OCI-M2 (cell line): Measurements from ENCODE around the gene MOB3C.

Experiments
- DNase-seq: peaks from one replicate; lab custom pipeline; 2025; ENCODE audit not compliant: unreplicated experiment; lab: John Stamatoyannopoulos, UW

MOB3C gene

DNA sequence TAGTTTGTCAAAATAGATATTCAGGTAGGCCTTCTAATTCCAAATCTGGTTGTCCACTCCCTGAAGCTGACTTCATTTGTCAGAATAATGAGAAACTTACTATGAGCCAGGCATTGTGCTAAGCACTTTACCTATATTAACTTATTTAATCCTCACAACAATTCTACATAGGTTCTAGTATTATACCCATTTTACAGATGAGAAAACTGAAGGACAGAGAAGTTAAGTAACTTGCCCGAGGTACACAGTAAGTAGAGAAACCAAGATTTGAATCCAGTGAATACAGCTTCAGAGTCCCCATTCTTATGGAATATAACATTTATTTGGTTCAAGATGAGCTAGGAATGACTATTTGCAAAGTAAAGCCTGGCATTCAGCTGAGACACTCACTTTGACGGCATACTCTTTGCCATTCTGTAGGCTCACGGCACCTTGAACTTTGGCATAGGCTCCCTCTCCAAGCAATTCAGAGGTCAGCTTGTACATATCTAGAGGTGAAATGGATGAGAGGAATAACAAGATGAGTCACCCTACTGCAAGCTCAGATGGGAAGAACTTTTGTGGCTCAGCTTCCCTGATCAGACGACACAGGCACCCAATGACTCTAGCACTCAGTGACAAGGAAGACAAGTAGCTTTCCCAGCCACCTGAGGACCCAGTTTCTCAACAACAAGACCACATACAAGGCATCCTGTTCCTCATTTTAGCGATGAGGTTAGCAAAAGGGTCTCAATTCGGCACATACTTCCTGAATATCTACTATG, 36.3 kb downstream of the MOB3C start:
- DNase-seq: no peak

DNA sequence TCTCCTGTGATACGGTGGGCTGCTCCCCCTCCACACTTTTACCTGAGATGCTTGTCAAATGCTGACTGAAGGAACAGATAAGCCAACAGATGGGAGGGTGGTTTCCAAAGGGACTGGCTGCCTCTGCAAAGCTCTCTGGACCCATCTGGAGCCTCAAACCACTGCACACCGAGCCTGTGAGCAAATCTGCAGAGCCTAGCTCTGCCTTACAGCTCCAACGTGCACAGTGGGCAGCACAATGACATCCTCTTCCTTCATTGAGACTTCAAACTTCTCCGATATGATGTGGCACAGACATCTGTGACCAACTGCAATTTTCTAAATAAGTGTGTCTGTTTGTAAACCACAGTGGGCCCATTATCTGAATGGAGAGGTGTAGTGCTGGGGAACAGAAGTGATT, 38.9 kb downstream of the MOB3C start:
- DNase-seq: no peak

DNA sequence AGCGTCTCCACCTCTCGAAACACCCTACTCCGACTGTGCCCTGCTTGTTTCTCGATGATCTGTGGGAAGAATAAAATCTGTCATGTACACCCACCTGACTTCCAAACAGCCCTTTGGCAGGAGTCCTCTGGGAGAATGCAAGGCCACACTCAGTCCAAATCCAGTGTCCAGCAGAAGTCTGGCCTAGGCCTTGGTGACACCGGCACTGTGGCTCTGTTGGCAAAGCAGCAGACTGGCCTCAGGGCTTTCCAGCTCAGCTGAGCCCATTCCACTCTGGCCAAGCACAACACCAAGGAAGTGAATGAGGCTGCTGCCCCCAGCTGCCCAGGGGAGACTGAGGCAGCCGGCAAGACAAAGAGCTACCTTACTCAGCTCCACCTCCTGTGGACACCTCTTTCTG, 40.0 kb downstream of the MOB3C start:
- no peak for DNase-seq

DNA sequence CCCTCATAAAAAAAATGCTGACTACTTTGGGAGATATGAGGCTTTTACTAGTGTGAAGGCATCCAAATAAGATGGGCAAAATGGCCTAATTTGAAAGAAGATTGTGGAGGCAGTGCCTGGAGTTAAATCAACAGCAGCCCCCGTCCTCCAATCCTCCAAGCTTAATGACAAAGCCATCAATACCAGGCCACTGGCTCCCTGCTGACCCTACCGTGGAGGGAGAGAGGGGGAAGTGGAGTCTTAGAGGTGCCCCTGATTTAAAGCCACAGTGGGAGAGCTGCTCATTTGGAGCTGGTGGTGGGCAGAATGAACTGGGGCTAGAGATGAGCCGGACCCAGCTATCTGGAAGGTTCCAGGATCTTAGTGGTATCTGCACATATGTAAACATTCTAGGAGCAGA, 40.8 kb downstream of the MOB3C start:
- DNase-seq: no peak

DNA sequence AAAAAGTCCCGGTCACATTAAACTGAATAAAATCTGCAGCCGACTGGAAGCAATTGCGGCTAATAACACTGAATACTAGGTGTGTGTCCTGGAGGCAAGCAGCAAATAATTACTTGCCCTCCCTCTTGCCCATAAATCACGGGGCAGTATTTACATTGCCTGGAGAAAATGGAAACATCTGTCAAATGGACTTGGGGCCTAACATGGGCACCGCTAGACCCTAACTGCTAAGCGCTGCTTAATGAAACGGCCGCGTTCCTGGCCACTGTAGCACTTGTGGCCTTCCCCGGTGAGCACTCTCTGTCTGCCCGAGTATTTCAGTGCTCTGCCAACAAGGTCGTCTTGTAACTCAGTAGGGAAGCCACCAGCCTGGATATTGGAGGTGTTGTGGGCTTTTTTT, 41.3 kb downstream of the MOB3C start:
- no peak for DNase-seq

DNA sequence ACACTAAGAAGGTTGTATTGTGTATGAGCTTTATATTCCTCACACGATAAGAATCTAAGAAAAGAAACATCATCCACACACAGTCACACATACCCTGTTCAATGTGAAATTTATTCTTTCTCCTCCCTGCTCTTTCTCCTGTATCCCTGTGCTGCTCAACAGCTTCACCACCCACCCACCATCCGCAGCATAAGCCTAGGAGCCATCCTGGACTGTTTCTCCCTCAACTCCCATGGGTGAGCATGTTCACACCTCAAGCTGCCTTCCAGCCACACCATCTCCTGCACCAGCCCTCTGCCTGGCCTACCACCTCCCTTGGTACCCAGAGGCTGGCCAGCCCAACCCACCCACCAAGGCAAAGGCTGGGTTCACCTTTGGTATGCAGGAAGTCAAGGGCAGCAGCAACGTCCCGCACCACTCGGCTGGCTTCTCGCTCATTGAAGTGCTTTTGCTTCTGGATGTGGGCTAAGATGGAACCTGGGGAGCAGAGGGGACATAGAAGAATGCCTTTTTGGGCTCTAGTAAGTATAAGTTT, 44.9 kb downstream of the MOB3C start:
- no peak for DNase-seq

DNA sequence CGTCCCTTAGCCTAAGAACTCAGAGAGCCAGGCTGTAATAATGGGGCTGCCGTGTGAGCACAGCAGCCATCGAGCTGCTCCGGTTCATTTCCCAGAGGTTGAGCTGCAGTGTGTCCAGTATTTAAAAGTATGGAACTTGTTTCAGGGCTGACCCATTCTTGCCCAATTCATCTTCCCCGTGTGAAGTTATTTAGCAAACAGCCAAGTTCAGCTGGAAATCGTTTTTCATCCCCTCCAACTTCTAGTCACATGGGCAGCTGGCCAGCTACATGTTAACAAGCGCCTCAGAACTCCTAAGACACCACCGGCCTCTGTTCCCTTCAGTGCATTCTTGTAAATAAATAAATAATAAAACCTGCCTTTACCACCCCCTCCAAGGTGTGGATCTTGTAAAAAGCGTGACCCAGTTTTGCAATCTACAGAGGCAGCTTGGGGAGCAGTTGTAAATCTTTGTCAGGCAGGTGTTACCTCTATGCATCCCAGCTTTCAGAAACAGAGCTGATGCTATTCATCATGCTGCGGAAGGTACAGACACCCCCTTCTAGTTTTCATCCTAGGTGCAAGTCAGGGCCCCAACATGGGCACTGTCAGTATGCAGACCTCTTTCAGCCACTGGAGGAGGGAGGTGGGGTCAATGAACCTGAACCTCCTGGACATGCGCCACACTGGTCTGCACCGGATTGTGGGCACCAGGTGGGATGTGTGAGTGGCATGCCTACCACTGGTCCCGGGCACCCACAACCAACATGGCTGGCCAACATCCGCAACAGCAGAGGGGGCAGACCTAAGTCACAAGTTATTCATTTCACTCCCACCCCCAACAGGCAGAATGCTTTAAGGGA, 46.5 kb downstream of the MOB3C start:
- DNase-seq: no peak

DNA sequence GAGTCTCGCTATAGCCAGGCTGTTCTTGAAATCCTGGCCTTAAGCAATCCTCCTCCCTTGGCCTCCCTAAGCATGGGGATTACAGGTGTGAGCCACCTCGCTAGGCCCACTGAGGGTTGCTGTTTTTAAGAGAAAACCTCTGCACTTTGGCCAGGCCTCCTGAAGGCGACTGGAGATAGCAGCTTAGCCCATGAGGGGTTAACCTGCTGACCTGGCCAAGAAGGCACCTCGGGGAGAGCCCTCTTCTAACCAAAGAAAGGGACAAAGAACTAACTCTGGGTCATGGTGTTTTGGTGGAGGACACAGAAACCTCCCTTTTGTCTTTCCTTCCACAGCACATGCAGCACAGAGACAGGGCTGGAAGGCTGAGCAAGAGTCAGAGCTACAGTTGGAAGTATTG, 47.5 kb downstream of the MOB3C start:
- no peak for DNase-seq

DNA sequence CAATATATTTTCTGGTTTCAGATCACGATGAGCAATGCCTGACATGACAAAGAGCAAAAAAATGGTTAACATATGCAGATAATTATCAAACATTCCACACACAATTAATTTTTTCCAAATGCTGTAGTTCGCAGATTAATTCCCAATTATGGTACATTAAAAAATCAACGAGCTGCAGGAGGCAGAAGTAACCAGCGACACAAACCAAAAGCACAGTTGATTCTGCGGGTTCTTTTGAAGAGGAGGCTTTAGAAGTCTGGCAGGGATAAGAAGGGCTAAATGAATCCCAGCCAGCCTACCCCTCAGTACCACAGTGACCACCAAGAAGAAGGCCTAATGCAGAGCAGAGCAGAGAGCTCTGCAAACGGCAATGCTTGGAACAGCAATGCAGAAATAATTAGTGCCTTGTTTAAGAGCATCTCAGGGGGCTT, 48.1 kb downstream of the MOB3C start:
- no peak for DNase-seq

DNA sequence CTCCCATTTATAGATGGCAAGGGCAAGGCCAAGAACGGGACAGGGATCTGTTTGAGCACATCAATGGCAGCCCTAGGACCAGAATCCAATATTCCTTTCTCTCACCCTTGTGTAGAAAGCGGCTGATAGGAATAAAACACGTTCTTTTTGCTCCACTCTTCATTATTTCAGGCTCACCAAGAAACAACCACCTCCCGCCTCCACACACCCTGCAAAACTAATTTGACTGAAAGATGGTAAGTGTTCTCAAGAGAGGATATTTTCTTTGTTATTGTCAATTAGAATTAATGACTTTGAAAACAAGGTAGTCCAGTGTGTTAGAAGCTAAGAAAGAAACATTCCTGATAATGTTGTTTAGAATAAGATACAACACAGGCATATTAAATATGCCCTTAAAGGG, 53.3 kb downstream of the MOB3C start:
- no peak for DNase-seq

DNA sequence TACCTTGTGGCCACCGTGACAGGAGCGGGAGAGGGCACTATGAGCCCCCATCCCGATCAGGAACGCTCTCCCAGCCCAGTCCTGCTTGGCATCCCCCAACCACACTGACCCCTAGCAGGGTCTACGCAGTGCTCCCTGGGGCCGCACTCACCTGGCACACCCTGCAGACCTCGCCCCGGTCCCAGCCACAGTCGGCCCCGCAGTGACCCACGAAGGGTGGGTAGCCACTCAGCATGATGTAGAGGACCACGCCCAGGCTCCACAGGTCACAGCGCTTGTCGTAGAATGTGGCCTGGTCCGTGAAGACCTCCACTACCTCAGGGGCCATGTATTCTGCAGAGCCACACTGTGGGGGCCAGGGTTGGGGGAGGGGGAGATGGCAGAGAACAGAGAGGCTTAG, 54.1 kb downstream of the MOB3C start:
- no peak for DNase-seq

DNA sequence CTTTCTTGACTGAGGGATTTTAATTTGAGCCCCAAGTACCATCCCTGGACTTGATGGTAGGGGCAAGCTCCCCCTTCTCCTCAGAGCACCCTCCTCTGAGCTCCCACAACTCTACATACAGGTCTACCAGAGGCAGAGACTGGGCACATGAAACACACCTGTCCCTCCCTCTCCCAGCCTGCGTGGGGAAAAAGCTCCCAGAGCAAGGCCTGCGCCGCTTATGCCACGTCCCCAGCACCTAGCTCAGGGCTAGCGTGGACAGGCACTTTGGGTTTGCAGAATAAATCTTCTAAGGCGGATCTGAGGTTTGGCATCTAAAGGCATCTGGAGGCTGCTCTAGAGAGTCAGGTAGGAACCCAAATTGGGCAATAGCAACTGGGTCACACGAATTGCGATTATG, 57.6 kb downstream of the MOB3C start:
- no peak for DNase-seq

DNA sequence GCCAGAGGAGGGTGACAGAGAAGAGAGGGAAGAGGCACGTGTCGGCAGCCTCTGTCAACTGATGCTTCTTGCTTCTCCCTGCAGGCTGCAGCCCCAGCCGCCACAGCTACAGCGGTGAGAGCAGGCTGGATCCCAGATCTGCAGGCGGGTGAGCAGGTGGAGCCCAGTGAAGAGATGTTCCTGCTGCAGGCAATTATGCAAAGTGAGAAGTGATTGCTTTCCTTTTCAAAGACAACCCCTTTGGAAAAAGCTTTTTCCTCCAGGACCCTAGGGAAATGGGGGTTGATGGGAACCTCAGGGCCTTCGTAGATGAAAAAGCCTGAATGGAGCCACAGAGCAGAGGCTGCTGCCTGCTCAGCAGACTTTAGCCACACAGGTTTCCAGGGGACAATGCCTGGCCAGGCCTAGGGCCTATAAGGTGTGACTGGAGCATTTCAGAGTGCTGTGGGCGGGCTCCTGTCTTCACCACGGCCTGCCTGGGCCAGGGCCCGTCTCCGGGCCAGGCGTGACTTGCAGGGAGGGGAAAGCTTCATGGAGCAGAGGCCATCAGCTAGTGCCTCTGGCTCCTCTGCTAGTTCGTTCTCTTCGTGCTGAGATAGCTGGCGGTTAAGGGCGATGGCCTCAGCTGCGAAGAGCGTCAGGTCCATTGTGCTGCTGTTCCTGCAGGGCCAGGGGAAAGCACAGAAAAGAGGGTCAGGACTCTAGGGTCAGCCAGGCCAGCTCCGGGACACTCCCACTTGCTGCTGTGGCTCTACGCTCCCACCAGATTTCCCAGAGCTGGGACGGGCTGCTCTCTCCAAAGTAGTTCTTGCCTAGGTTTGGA, 58.3 kb downstream of the MOB3C start:
- no peak for DNase-seq
